NT2/D1 (cell line): ENCODE results near the gene MASP2.
"Not testable (repeated sequence)": the region's sequence is repeated elsewhere in the genome, so short reads cannot be mapped to it uniquely, and the experiment has no call there.

Experiments used
- DNase-seq: peaks from one replicate; pipeline ENCODE4 v3.0.0-alpha.2; 2011; ENCODE audit warnings: low read depth, low spot score
- H3K27me3 ChIP-seq: 2 replicates; pipeline ENCODE4 v1.6.0; 2011; ENCODE audit warnings: mild to moderate bottlenecking; ENCODE audit not compliant: insufficient read length, insufficient read depth
- H3K36me3 ChIP-seq: 2 replicates; pipeline ENCODE4 v1.6.1; 2011; ENCODE audit warnings: mild to moderate bottlenecking, low read length, mixed read lengths; ENCODE audit not compliant: insufficient read depth, insufficient read length
- H3K4me1 ChIP-seq: 2 replicates; pipeline ENCODE4 v1.5.1; 2011; ENCODE audit not compliant: insufficient read depth, insufficient read length
- H3K4me3 ChIP-seq: 2 replicates; pipeline ENCODE4 v1.5.1; 2011; ENCODE audit warnings: low read depth; ENCODE audit not compliant: insufficient read length
- H3K9ac ChIP-seq: 2 replicates; pipeline ENCODE4 v1.6.0; 2011; ENCODE audit warnings: low read depth; ENCODE audit not compliant: insufficient read length
- H3K9me3 ChIP-seq: 2 replicates; pipeline ENCODE4 v1.5.1; 2011; ENCODE audit warnings: mild to moderate bottlenecking, low read length; ENCODE audit not compliant: insufficient read depth
- SUZ12 ChIP-seq: IDR thresholded peaks from 2 replicates; pipeline ENCODE4 v1.6.1; 2011; ENCODE audit not compliant: insufficient read length, insufficient read depth; ENCODE audit errors: extremely low read depth
- YY1 ChIP-seq: IDR thresholded peaks from 2 replicates; pipeline ENCODE4 v1.6.1; 2011; ENCODE audit not compliant: insufficient read length, insufficient read depth
- ZNF274 ChIP-seq: IDR thresholded peaks from 2 replicates; pipeline ENCODE4 v1.6.1; 2011; ENCODE audit warnings: mild to moderate bottlenecking, low read depth, low read length

MASP2 gene

DNA sequence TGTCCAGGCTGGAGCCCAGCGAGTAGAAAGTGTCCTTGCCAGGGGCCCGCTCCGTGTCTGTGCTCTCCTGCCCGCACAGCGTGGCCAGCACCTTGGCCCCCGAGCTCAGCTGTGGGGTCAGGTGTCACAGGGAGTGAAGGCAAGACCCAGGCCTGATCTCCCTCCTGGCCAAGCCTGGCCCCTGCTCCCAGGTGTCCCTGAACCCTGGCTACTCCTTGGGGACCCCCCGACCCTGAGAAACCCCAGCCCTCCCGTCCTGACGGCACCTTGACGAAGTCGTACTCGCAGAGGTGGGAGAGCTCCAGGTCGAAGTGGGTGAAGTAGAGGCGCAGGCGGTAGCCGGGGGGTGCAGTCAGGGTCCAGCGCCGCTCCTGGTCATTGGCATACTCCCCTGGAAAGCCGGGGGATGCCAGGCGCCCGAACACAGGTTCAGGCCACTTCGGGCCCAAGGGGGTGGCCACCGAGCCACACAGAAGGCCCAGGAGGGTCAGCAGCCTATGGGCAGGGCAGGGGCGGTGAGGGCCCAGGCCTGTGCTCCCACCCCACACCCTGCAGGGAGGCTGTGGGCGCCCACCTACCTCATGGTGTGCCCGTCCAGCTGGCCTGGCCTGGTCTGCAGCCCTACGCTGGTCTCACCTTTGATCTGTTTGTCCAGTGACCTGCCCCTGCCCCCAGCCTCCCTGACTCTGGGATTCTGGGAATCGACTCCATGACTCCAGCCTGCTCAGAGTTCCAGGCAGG lies at the start of gene MASP2:
Gene MASP2 (minus strand): TSS at position 615 of the 741 bp plus-strand sequence. CDS start 32 bp downstream, at position 583.
- peak within 1 kb of the TSS; percentile 21 for H3K9ac ChIP-seq
- no peak within 1 kb of the TSS for H3K4me3 ChIP-seq
- H3K4me1 ChIP-seq: peaks cover 5% of the 10 kb centered on the region
- TF ChIP-seq YY1 (no peak), ZNF274 (no peak), SUZ12 (no peak)
- H3K27me3 ChIP-seq: no peaks in the 10 kb centered on the region
- H3K9me3 ChIP-seq: no peaks in the 10 kb centered on the region
- no peaks in the 10 kb centered on the region for H3K36me3 ChIP-seq
- no peak for DNase-seq

DNA sequence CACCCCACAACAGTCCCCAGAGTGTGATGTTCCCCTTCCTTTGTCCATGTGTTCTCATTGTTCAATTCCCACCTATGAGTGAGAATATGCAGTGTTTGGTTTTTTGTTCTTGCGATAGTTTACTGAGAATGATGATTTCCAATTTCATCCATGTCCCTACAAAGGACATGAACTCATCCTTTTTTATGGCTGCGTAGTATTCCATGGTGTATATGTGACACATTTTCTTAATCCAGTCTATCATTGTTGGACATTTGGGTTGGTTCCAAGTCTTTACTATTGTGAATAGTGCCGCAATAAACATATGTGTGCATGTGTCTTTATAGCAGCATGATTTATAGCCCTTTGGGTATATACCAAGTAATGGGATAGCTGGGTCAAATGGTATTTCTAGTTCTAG lies 36.7 kb upstream of the MASP2 start:
- peaks cover 56% of the 10 kb centered on the region for H3K36me3 ChIP-seq
- H3K27me3 ChIP-seq, DNase-seq: not testable (repeated sequence)

DNA sequence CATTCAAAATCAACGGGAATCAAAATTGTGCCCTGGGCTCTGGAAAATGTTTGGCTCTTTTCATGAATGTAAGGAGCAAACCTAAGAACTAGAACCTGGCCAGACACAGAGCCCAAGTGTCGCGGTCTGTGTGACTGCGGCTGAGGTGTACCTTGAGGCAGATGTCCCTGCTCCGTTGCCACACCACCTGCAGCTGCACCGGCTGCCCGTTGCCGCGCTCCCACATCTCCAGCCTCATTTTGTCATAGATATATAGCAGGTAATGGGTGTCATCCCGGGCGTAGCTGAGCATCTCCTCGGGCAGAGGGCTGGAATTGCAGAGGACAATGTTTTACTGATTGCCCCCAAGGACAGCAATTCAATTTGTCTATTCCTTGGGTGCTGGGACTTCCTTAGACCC lies 33.9 kb upstream of the MASP2 start:
- Histone ChIP-seq H3K4me3 (no peak overlapping the region), H3K9me3 (no peaks in the 10 kb centered on the region), H3K27me3 (no peaks in the 10 kb centered on the region), H3K36me3 (peaks cover 63% of the 10 kb centered on the region), H3K9ac (no peak overlapping the region), H3K4me1 (no peaks in the 10 kb centered on the region)
- TF ChIP-seq YY1: no peak
- no peak for DNase-seq

More for the DNA sequence above, 36.7 kb upstream of the MASP2 start:
- H3K9me3 ChIP-seq, H3K9ac ChIP-seq, H3K4me3 ChIP-seq, H3K4me1 ChIP-seq: not testable (repeated sequence)

DNA sequence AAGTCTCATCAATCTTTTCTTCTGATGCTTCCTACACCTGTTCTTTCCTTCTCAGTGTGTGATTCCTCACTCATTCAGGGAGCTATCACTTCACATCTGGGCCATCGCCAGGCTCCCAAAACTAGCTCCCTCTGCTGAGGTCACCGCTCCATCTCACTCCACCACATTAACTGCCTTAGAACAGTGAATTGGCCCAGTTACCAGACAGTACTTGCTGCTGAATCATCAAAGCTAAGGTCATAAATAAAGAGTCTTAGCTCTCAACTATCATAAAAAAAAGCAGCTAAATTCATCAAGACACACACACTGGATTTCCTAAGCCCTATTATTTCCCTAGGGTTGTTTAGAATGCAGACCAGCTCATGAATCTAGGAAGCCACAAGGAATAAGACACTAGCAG lies 31.6 kb upstream of the MASP2 start:
- H3K9me3 ChIP-seq: no peaks in the 10 kb centered on the region
- TF ChIP-seq SUZ12: no peak
- no peak for TF ChIP-seq ZNF274
- TF ChIP-seq YY1: no peak
- no peak for DNase-seq
- H3K36me3 ChIP-seq: peaks cover 83% of the 10 kb centered on the region
- H3K4me3 ChIP-seq: no peak overlapping the region
- no peaks in the 10 kb centered on the region for H3K27me3 ChIP-seq
- H3K9ac ChIP-seq: no peak overlapping the region
- no peaks in the 10 kb centered on the region for H3K4me1 ChIP-seq

DNA sequence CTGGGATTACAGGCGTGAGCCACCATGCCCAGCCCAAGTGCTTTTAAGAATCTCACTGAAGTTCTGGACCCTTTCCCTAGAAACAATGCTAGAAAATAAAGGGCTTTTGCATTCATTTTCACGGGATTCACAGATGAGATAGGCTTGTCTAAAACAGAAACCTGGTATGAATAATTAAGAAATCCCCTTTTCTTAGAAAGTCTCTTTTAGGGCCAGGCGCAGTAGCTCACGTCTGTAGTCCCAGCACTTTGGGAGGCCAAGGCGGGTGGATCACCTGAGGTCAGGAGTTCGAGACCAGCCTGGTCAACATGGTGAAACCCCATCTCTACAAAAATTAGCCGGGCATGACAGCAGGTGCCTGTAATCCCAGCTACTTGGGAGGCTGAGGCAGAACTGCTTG lies 26.4 kb upstream of the MASP2 start:
- H3K27me3 ChIP-seq, H3K4me1 ChIP-seq, H3K9me3 ChIP-seq, H3K4me3 ChIP-seq, H3K9ac ChIP-seq, DNase-seq: not testable (repeated sequence)
- peaks cover 89% of the 10 kb centered on the region for H3K36me3 ChIP-seq

DNA sequence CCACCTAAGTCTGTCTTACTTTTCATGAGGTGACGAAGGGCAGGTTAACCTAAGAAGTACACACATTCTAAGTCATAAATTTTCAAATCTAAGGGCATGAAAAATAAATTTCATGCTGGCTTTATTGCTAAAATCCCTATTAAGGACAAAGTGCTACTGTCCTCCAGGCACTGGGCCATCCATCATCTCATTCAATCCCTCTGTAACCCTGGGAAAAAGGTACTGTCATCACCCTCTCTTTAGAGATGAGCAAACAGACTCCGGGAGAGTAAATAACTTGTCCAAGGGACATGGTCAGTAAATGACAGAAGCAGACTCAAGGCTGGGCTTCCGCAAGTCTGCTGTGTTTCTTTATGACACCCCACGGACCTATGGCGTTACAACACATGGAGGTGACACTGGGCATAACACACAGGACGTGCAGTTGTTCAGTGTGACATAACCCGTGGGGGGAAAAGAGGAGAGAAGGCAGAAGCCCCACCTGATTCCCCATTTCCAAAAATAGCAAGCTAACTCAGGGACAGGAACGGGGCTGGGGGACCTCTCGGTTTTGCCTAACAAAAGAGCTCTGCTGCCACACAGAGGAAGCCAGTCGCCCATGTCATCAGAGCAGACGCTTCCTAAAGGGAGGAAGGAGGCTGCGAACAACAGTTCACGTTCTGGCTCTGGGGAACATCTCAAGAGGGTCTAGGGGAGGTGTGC lies 25.3 kb upstream of the MASP2 start:
- peak; percentile 22 for DNase-seq
- H3K9ac ChIP-seq: no peak overlapping the region
- no peak for TF ChIP-seq YY1
- no peak for TF ChIP-seq ZNF274
- no peak for TF ChIP-seq SUZ12
- H3K4me3 ChIP-seq: no peak overlapping the region
- peaks cover 90% of the 10 kb centered on the region for H3K36me3 ChIP-seq
- no peaks in the 10 kb centered on the region for H3K9me3 ChIP-seq
- no peaks in the 10 kb centered on the region for H3K27me3 ChIP-seq
- no peaks in the 10 kb centered on the region for H3K4me1 ChIP-seq

DNA sequence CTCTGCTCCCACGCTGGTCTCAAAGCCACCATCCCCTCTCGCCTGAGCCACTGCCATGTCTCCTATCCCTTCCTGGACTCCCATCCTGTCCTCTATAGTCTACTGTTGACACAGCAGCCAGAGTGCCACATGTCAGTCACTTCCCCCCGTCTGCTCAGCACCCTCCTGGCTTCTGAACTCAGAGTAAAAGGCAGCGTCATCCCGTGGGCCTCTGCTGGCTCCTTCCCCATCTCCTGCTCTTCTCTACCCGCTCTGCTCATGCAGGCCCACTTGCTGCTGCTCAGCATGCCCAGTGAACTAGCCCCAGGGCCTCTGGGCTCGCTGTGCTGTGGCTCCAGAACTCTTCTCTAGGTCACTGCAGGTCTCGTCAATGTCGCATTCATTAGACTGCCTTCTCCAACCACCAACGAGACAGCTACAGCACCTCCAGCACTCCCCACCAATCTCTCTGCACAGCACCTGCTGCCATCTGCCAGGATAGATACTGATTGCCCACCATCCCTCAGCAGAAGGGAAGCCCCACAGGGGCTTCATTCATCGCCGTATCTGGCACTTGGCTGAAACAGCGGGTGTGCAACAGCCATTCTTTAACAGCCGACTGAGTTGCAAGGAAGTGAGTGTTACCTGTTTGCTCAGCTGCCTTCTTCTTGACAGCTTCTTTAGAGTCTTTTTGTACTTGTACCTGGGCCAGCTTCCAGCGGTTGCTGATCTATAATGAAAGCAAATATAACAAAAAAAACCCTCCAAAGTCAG lies 24.6 kb upstream of the MASP2 start:
- H3K9me3 ChIP-seq: no peaks in the 10 kb centered on the region
- H3K27me3 ChIP-seq: no peaks in the 10 kb centered on the region
- no peaks in the 10 kb centered on the region for H3K4me1 ChIP-seq
- no peak overlapping the region for H3K4me3 ChIP-seq
- peak overlapping the region; percentile 26 for H3K9ac ChIP-seq
- no peak for DNase-seq
- TF ChIP-seq SUZ12 (no peak), YY1 (no peak), ZNF274 (no peak)
- H3K36me3 ChIP-seq: peaks cover 86% of the 10 kb centered on the region
